Hippocampal formation (tissue), 2 donors: ENCODE results near the gene IGLON5.

ENCODE experiments used
- DNase-seq, 2 donors: peaks; one replicate each; lab custom pipeline; 2025; lab: John Stamatoyannopoulos, UW

Gene IGLON5

GRCh38 chr19:51317968-51318367, 6.5 kb downstream of the IGLON5 start:
- no peak for DNase-seq

DNA sequence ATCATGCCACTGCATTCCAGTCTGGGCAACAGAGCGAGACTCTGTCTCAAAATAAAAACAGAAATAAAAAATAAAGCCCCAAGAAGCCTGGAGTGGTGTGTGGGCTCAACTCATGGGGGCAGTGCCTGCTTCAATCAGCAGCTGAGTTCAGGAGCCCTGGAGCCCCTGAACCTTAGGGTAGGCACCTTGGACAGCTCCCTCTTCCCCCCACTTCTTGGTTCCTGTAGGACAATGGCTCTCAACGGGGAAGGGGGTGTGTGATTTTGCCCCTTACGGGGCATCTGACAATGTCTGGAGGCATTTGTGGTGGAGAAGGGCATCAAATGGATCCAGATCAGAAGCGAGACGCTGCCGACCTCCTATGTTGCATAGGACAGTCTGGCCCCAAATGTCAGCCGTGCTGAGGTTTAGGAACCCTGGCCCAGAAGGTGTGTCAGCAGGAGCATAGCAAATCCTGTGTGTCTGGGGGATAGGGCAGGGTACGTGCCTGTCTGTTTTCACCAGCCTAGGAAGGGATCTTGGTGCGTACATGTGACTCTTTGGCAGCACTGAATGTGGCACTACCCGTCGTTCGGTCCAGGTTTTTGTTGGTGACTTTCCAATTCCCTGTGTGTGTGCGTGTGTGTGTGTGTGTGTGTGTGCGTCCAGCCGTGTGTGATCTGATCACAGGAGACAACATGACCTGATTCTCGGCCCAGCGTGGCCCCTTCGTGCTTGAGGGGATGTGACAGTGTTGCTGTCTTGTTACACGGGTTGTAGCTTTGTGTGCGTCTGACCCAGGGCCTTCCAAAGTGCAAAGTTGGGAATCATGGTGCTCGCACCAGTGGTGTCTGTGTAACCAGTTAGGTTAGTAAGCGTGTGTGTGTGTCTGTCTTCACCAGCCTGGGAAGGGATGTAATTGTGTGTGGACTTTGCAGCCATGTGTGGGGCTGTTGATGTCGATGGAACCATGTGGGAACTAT, 7.5 kb downstream of the IGLON5 start:
- no peak for DNase-seq

- DNase-seq: no peak
These were observed 8.3 kb downstream of the IGLON5 start for GRCh38 chr19:51319649-51320279.

DNA sequence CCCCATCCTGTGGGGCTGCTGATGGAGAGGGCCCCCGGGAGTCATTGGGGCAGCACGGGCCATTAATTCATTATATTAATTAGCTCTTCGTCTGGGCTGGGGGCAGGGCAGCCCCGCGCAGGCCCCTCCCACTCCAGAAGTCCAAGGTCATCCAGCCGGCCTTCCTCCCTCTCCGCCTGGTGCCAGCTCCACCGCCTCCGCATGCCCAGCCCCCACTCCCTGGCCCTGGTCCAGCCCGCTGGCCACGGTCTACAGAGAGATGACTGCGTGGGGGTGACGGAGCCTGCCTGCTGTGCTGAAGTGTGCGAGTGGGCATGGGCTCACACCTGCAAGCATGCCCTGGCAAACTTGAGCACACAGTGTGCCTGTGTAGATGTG, 8.8 kb downstream of the IGLON5 start:
- DNase-seq: no peak

DNA sequence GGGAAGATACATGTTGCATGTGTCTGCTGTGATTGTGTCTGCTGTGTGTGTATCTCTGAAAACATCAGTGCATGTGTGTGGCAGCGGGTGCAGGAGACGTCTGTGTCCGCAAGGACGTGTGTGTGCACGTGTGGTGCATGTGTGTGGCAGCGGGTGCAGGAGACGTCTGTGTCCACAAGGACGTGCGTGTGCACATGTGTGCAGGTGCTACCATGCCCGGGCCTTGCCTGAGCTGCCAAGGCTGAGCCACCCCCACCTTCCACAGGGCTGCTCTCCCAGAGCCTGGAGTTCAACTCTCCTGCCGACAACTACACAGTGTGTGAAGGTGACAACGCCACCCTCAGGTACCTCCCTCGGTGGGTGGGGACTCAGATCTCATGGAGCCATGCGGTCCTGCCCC, 10.4 kb downstream of the IGLON5 start:
- no peak for DNase-seq

DNA sequence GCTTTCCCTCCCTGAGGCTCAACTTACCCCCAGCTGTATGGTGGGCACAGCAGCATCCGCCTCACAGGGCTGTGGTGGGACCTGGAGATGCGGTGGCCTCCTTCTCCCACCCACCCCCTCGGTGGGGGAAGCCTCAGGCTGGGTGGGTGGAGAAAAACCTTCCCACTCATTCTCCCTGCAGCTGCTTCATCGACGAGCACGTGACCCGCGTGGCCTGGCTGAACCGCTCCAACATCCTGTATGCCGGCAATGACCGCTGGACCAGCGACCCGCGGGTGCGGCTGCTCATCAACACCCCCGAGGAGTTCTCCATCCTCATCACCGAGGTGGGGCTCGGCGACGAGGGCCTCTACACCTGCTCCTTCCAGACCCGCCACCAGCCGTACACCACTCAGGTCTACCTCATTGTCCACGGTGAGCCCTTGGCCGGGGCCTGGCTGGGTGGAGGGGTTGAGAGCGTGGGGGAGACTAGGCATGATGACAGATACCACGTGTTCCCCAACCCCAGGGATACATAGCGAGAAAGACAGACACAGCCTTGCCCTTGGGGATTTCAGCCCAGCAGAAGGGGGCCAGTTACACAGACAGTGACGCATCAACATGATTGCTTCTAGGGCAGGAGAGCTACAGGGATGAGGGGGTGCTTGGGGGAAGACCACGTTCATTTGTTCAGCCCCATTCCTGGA, 12.2 kb downstream of the IGLON5 start:
- no peak for DNase-seq

- DNase-seq: no peak
These were observed 12.7 kb downstream of the IGLON5 start for GRCh38 chr19:51324167-51324481.

GRCh38 chr19:51325161-51325976, 13.9 kb downstream of the IGLON5 start:
- no peak for DNase-seq

- DNase-seq: no peak
These were observed 15.0 kb downstream of the IGLON5 start for GRCh38 chr19:51326216-51327065.

GRCh38 chr19:51327066-51328001, 15.9 kb downstream of the IGLON5 start:
- no peak for DNase-seq

- no peak for DNase-seq
These were observed 18.0 kb downstream of the IGLON5 start for GRCh38 chr19:51329411-51329810.

- DNase-seq: no peak
These were observed 18.9 kb downstream of the IGLON5 start for GRCh38 chr19:51330366-51330765.

DNA sequence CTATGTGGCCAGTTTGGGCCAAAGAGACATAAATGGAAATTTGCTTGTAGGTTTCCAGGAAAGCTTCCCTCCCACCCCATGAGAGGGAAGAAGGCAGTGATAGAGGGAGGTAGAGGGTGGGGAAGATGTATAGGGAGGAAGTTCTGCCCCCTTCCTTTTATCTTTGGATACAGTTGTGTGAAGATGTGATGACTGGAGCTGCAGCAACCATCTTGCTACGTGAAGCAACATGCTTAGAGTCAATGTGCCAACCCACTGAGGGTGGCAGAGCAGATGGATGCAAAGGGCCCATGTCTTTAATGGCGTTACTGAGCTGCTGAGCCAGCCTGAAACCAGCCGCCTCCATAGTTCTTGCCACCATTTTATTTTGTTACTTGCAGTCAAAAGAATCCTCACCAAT, 19.7 kb downstream of the IGLON5 start:
- DNase-seq: no peak

DNA sequence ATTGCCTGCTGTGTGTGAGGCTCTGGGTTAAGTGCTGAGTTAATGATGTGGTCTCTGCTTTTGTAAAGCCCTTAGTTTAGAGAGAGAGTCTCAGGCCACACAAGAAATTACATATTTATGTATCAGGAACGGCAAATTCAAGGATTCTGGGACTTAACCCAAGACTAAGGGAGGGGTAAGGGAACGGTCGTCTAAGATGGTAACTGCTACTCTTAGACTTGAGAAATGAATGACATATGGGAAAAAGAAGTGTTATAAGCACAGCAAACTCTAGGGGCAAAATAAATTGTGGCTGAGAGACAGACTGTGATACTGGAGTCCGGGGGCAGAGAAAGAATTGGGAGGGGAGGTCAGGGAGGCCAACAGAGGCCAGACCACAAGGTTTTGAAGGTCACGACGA, 20.3 kb downstream of the IGLON5 start:
- DNase-seq: no peak

DNA sequence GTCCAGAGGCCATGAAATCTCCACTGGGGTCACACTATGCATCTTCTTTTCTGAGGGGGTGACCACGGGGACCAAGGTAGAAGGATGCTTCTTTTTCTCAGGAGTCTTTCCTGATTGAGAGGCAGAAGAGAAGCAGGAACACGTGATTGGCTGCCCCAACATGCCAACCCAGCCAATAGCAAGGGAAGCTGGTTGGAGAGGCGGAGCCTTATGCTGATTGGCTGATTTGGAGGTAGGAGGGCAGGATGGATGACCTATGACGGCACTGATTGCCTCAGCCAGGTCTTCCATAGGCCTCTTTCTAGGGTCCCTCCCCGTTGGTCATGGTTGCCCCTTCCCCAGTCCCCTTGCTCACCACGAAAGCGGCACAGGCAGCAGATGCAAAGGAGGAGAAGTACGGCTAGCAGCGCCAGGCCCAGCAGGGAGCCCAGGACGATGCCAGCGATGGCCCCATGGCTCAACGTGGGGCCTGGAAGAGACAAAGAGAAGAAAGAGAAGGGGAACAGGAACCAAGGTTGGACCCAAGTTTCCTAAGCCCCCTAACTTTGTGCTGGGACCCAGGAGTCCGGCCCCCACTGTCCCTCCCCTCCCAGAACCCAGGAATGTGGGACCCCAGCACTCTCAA, 22.5 kb downstream of the IGLON5 start:
- DNase-seq: no peak

DNA sequence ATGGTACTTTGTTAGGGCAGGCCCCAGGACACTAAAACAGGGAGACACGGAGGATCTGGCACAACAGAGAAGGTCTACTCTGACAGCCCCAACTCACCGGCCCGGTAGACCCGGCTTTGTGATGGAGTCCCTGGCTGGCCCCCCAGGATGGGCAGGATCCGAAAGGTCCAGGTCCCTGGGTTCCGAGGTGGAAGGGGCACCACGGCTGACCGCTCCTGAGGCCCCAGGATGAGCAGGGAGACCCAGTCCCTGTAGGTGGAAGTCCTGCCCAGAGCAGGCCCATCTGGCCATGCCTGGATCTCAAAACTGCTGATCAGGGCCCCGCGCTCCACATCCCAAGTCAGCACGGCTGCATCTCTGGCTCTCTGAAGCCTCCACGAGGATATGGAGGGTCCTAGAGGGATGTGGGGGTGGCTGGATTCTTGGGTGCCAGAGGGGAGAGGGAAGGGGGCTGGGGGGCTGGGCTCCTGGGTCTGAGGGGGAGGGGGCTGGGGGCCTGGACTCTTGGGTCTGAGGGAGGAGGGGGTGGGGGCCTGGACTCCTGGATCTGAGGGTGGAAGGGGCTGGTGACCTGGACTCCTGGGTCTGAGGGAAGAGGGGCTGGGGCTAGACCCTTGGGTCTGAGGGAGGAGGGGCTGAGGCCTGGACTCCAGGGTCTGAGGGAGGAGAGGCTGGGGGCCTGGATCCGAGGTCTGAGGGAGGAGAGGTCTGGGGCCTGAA, 25.9 kb downstream of the IGLON5 start:
- no peak for DNase-seq

DNA sequence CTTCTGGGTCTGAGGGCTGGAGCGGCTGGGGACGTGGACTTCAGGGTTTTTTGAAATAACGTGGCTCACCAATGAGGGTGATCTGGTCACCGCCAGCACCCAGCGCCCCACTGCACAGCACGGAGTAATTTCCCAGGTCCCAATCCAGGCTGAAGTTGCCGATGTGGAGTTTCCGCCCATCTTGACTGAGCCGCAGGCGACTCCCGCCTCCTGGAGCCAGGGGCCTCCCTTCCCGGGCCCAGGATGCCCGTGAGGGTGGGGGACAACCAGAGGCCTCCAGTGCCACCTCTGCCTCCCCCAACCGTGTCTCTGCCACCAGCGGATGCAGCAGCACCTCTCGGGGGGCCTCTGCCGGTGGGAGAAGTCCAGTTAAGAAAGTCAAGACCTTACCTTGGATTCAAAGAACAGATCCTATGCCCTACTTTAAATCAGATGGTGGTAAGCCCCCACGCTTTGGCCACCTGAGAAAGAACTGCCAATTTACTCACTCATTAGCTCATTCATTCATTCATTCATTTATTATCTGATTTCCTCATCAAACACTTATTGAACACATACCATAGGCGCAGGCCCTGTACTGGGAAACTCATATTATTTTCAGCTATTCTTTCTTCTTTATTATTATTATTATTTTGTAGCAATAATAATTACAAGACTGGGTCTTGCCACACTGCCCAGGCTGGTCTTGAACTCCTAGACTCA, 26.6 kb downstream of the IGLON5 start:
- no peak for DNase-seq
